ENCODE data around the gene ANGPTL4. TPM values are rescaled to one million over a fixed set of nuclear protein-coding genes. Genes with fewer than 3 reads are reported as not detected.

ANGPTL4 gene
- total and polyA plus RNA-seq, 9 of the 15 experiments (the other 6 are each of a cell fraction or from before 2014, with no cell fraction given), result 0.05 to 0.77 (median 0.22) TPM; not detected in 4

DNA sequence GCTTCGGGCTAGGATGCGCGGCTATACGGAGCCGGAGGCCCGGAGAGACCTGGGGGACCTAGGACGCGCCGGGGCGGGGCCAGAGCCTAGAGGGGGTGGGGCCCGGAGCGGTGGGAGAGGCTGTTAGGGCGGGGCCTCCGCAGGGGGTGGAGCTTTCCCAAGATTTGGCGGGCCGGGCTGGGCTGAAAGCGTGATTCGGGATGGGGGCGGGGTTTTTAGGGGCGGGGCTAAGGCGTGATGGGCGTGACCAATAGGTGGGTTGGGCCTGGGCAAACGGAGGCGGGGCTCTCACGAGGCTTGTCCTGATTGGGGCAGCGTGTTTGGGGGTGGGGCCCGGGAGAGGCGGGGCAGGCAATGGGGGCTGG, 26.6 kb downstream of the ANGPTL4 start (continued):
- TF ChIP-seq SMC3 (conservative IDR thresholded peaks at IDR 0.05; ENCODE audit: insufficient read depth, low read depth, low read length) (no peak), DIDO1 (tag; IDR thresholded peaks at IDR 0.05; ENCODE audit: low read depth) (no peak), DLX4 (CRISPR knock-in tag; IDR thresholded peaks at IDR 0.05) (no peak), ZNF75A (CRISPR knock-in tag; IDR thresholded peaks at IDR 0.05) (no peak), CHCHD3 (CRISPR knock-in tag; IDR thresholded peaks at IDR 0.05) (no peak), BRD9 (IDR thresholded peaks at IDR 0.05; ENCODE audit: low read depth, partially characterized antibody) (no peak), SOX6 (IDR thresholded peaks at IDR 0.05) (no peak), NCOA4 (IDR thresholded peaks at IDR 0.05; ENCODE audit: partially characterized antibody) (no peak), BCL6 (CRISPR knock-in tag; IDR thresholded peaks at IDR 0.05) (no peak), FIP1L1 (IDR thresholded peaks at IDR 0.05; ENCODE audit: low read depth, low read length, poor library complexity, severe bottlenecking) (peak; percentile 8), FOXK2 (conservative IDR thresholded peaks at IDR 0.05 in 1 of 2, IDR thresholded peaks at IDR 0.05 in 1 of 2; ENCODE audit: low read depth in 2 of 2) (no peak), RBM17 (IDR thresholded peaks at IDR 0.05; ENCODE audit: borderline replicate concordance, low read depth, low read length) (no peak), TARDBP (IDR thresholded peaks at IDR 0.05) (no peak), TRIM24 (IDR thresholded peaks at IDR 0.05) (no peak), MCM7 (IDR thresholded peaks at IDR 0.05) (no peak), CTCFL (IDR thresholded peaks at IDR 0.05; ENCODE audit: borderline replicate concordance, insufficient read depth, low read depth, low read length, poor library complexity, severe bottlenecking) (no peak), NR2F6 (CRISPR knock-in tag; IDR thresholded peaks at IDR 0.05) (no peak), SMAD1 (IDR thresholded peaks at IDR 0.05; ENCODE audit: low read depth, low read length, partially characterized antibody) (peak; percentile 52)
- TF ChIP-seq, protein P1, sequence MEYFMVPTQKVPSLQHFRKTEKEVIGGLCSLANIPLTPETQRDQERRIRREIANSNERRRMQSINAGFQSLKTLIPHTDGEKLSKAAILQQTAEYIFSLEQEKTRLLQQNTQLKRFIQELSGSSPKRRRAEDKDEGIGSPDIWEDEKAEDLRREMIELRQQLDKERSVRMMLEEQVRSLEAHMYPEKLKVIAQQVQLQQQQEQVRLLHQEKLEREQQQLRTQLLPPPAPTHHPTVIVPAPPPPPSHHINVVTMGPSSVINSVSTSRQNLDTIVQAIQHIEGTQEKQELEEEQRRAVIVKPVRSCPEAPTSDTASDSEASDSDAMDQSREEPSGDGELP (CRISPR knock-in tag; IDR thresholded peaks at IDR 0.05; ENCODE audit: borderline replicate concordance), result no peak
- TF ChIP-seq, protein P2, sequence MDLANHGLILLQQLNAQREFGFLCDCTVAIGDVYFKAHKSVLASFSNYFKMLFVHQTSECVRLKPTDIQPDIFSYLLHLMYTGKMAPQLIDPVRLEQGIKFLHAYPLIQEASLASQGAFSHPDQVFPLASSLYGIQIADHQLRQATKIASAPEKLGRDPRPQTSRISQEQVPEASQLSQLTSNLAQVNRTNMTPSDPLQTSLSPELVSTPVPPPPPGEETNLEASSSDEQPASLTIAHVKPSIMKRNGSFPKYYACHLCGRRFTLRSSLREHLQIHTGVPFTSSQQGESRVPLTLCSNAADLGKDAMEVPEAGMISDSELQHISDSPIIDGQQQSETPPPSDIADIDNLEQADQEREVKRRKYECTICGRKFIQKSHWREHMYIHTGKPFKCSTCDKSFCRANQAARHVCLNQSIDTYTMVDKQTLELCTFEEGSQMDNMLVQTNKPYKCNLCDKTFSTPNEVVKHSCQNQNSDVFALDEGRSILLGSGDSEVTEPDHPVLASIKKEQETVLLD (IDR thresholded peaks at IDR 0.05), result no peak
- TF ChIP-seq, protein P3, sequence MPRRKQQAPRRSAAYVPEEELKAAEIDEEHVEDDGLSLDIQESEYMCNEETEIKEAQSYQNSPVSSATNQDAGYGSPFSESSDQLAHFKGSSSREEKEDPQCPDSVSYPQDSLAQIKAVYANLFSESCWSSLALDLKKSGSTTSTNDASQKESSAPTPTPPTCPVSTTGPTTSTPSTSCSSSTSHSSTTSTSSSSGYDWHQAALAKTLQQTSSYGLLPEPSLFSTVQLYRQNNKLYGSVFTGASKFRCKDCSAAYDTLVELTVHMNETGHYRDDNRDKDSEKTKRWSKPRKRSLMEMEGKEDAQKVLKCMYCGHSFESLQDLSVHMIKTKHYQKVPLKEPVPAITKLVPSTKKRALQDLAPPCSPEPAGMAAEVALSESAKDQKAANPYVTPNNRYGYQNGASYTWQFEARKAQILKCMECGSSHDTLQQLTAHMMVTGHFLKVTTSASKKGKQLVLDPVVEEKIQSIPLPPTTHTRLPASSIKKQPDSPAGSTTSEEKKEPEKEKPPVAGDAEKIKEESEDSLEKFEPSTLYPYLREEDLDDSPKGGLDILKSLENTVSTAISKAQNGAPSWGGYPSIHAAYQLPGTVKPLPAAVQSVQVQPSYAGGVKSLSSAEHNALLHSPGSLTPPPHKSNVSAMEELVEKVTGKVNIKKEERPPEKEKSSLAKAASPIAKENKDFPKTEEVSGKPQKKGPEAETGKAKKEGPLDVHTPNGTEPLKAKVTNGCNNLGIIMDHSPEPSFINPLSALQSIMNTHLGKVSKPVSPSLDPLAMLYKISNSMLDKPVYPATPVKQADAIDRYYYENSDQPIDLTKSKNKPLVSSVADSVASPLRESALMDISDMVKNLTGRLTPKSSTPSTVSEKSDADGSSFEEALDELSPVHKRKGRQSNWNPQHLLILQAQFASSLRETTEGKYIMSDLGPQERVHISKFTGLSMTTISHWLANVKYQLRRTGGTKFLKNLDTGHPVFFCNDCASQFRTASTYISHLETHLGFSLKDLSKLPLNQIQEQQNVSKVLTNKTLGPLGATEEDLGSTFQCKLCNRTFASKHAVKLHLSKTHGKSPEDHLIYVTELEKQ (CRISPR knock-in tag; IDR thresholded peaks at IDR 0.05), result no peak
